ENCODE results near the gene TCF12.
A peak's percentile ranks its signal among the peaks of the same experiment; 100 is the strongest.

Gene TCF12

GRCh38 chr15:56918046-56918938 is at the start of gene TCF12:
TCF12 (plus strand) TSS chr15:56918644; CDS start chr15:56919914, 1,270 bp downstream.
- peak within 1 kb of the TSS; percentile 88 for H3K4me3 ChIP-seq (ENCODE audit: low read length)
- DNase-seq (ENCODE audit: low read depth), result peak; percentile 98
- peak; percentile 41 for TF ChIP-seq CTCF (conservative IDR thresholded peaks at IDR 0.05; ENCODE audit: low read length)

- no peak overlapping the region for H3K4me3 ChIP-seq (ENCODE audit: low read length)
- TF ChIP-seq CTCF (conservative IDR thresholded peaks at IDR 0.05; ENCODE audit: low read length), result peak; percentile 52
- peak; percentile 9 for DNase-seq (ENCODE audit: low read depth)
Measured at GRCh38 chr15:56869573-56869972, 48.9 kb upstream of the TCF12 start.

- no peak overlapping the region for H3K4me3 ChIP-seq (ENCODE audit: low read length)
- peak; percentile 85 for DNase-seq (ENCODE audit: low read depth)
Measured at GRCh38 chr15:56871185-56871584, 47.3 kb upstream of the TCF12 start.

GRCh38 chr15:56871867-56872266 is 46.6 kb upstream of the TCF12 start:
- H3K4me3 ChIP-seq (ENCODE audit: low read length), result no peak overlapping the region
- no peak for TF ChIP-seq CTCF (conservative IDR thresholded peaks at IDR 0.05; ENCODE audit: low read length)
- DNase-seq (ENCODE audit: low read depth), result no peak

More at GRCh38 chr15:56871185-56871584, 47.3 kb upstream of the TCF12 start:
- no peak for TF ChIP-seq CTCF (conservative IDR thresholded peaks at IDR 0.05; ENCODE audit: low read length)

- peak; percentile 27 for DNase-seq (ENCODE audit: low read depth)
- H3K4me3 ChIP-seq (ENCODE audit: low read length), result no peak overlapping the region
- no peak for TF ChIP-seq CTCF (conservative IDR thresholded peaks at IDR 0.05; ENCODE audit: low read length)
Measured at GRCh38 chr15:56877255-56877970, 41.0 kb upstream of the TCF12 start.

- no peak for TF ChIP-seq CTCF (conservative IDR thresholded peaks at IDR 0.05; ENCODE audit: low read length)
- no peak for DNase-seq (ENCODE audit: low read depth)
Measured at GRCh38 chr15:56879502-56879901, 38.9 kb upstream of the TCF12 start.

More at GRCh38 chr15:56879502-56879901, 38.9 kb upstream of the TCF12 start:
- no peak overlapping the region for H3K4me3 ChIP-seq (ENCODE audit: low read length)
